ENCODE data around the gene BHMT2.

Gene BHMT2
- 0 reads per million in 4 experiments for total RNA-seq

- DNase-seq: no peak
Measured at GRCh38 chr5:79069488-79070349, at the start of gene BHMT2, which contains the start of gene DMGDH. BHMT2 (plus strand) TSS chr5:79069767; CDS start chr5:79069783, 16 bp downstream. DMGDH (minus strand) TSS chr5:79069674; CDS start chr5:79069620, 54 bp downstream.

GRCh38 chr5:79020861-79021561, 48.6 kb upstream of the BHMT2 start:
- DNase-seq: no peak

- DNase-seq: no peak
Measured at GRCh38 chr5:79021753-79022152, 47.8 kb upstream of the BHMT2 start.

- DNase-seq: no peak
Measured at GRCh38 chr5:79022771-79023170, 46.8 kb upstream of the BHMT2 start.

GRCh38 chr5:79023348-79023747, 46.2 kb upstream of the BHMT2 start:
- DNase-seq: no peak

- no peak for DNase-seq
Measured at GRCh38 chr5:79023947-79024346, 45.6 kb upstream of the BHMT2 start.

GRCh38 chr5:79025054-79025472, 44.5 kb upstream of the BHMT2 start:
- peak; percentile 12 for DNase-seq

- no peak for DNase-seq
Measured at GRCh38 chr5:79030663-79031484, 38.7 kb upstream of the BHMT2 start.

GRCh38 chr5:79031485-79031867, 38.1 kb upstream of the BHMT2 start:
- no peak for DNase-seq

GRCh38 chr5:79032031-79032695, 37.4 kb upstream of the BHMT2 start:
- no peak for DNase-seq

- DNase-seq: no peak
Measured at GRCh38 chr5:79032782-79033181, 36.8 kb upstream of the BHMT2 start.

- no peak for DNase-seq
Measured at GRCh38 chr5:79035237-79035636, 34.3 kb upstream of the BHMT2 start.

- DNase-seq: no peak
Measured at GRCh38 chr5:79036769-79037168, 32.8 kb upstream of the BHMT2 start.

GRCh38 chr5:79042188-79042587, 27.4 kb upstream of the BHMT2 start:
- no peak for DNase-seq

GRCh38 chr5:79047199-79047598, 22.4 kb upstream of the BHMT2 start:
- DNase-seq: no peak

- DNase-seq: no peak
Measured at GRCh38 chr5:79048437-79048836, 21.1 kb upstream of the BHMT2 start.

GRCh38 chr5:79050498-79050897, 19.1 kb upstream of the BHMT2 start:
- DNase-seq: no peak

- DNase-seq: no peak
Measured at GRCh38 chr5:79053321-79053720, 16.2 kb upstream of the BHMT2 start.

- no peak for DNase-seq
Measured at GRCh38 chr5:79055017-79055416, 14.6 kb upstream of the BHMT2 start.

GRCh38 chr5:79056847-79057246, 12.7 kb upstream of the BHMT2 start:
- no peak for DNase-seq

- no peak for DNase-seq
Measured at GRCh38 chr5:79059674-79060073, 9.9 kb upstream of the BHMT2 start.

- no peak for DNase-seq
Measured at GRCh38 chr5:79062436-79062835, 7.1 kb upstream of the BHMT2 start.

GRCh38 chr5:79070350-79070667, 742 bp downstream of the BHMT2 start:
- DNase-seq: no peak

All from effector CD8-positive, alpha-beta T cell (primary cell).